ENCODE measurements around the gene DNASE1L3.
A peak's percentile ranks its signal among the peaks of the same experiment; 100 is the strongest.

The DNASE1L3 gene

GRCh38 chr3:58153371-58153770 lies 57.4 kb downstream of the DNASE1L3 start:
- H3K27me3 ChIP-seq (ENCODE audit: insufficient read depth, low read length): no peaks in the 10 kb centered on the region
- no peak overlapping the region for H3K27ac ChIP-seq (ENCODE audit: low read depth, low read length)
- H2BK12ac ChIP-seq (ENCODE audit: low read length): no peak overlapping the region
- H3K9ac ChIP-seq (ENCODE audit: low read length): no peak overlapping the region
- no peak overlapping the region for H4K8ac ChIP-seq (ENCODE audit: low read depth, low read length)
- no peak overlapping the region for H4K12ac ChIP-seq (ENCODE audit: low read depth, low read length)
- no peak overlapping the region for H3K23ac ChIP-seq (ENCODE audit: low read length)
- no peaks in the 10 kb centered on the region for H3K79me1 ChIP-seq (ENCODE audit: low read length)
- H3K4me2 ChIP-seq (ENCODE audit: low read length): no peak overlapping the region
- WGBS (ENCODE audit: extremely low coverage, insufficient coverage, insufficient read length): no CpG with 5 or more reads among the region's 16 CpGs
- no peak overlapping the region for H2AFZ ChIP-seq (ENCODE audit: insufficient read depth, low read length, poor library complexity)
- H3K4ac ChIP-seq (ENCODE audit: low read depth, low read length): no peak overlapping the region
- peaks cover 2% of the 10 kb centered on the region for H3K9me3 ChIP-seq (ENCODE audit: insufficient read depth, low read depth, low read length)
- no peak overlapping the region for H2BK120ac ChIP-seq (ENCODE audit: insufficient read depth, low read length, poor library complexity)
- H2AK5ac ChIP-seq (ENCODE audit: low read length): no peak overlapping the region
- peaks cover 72 to 89% of the 10 kb centered on the region in 2 experiments for H3K36me3 ChIP-seq (ENCODE audit: control insufficient read depth in 1 of 2, insufficient read depth in 2 of 2, low read length in 2 of 2)
- H4K91ac ChIP-seq (ENCODE audit: low read depth, low read length): no peak overlapping the region
- no peak overlapping the region for H2BK5ac ChIP-seq (ENCODE audit: low read depth, low read length, poor library complexity)
- no peak overlapping the region for H3K4me3 ChIP-seq (ENCODE audit: low read depth, low read length)
- no peak for DNase-seq
- no peaks in the 10 kb centered on the region for H3K79me2 ChIP-seq (ENCODE audit: control insufficient read depth, insufficient read depth, low read length, poor library complexity)
- H3K14ac ChIP-seq (ENCODE audit: low read length): no peak overlapping the region
- H3K4me1 ChIP-seq (ENCODE audit: control insufficient read depth in 1 of 2, insufficient read depth in 2 of 2, low read length in 2 of 2): no peaks in the 10 kb centered on the region
- H3K18ac ChIP-seq (ENCODE audit: low read length): no peak overlapping the region

- no peak overlapping the region for H2BK5ac ChIP-seq (ENCODE audit: low read depth, low read length, poor library complexity)
- H2BK120ac ChIP-seq (ENCODE audit: insufficient read depth, low read length, poor library complexity): no peak overlapping the region
- H3K23ac ChIP-seq (ENCODE audit: low read length): no peak overlapping the region
- peaks cover 2% of the 10 kb centered on the region for H3K9me3 ChIP-seq (ENCODE audit: insufficient read depth, low read depth, low read length)
- H3K79me2 ChIP-seq (ENCODE audit: control insufficient read depth, insufficient read depth, low read length, poor library complexity): no peaks in the 10 kb centered on the region
- no peak overlapping the region for H3K27ac ChIP-seq (ENCODE audit: low read depth, low read length)
- no peak overlapping the region for H2AK5ac ChIP-seq (ENCODE audit: low read length)
- H4K12ac ChIP-seq (ENCODE audit: low read depth, low read length): no peak overlapping the region
- H2AFZ ChIP-seq (ENCODE audit: insufficient read depth, low read length, poor library complexity): no peak overlapping the region
- H3K4ac ChIP-seq (ENCODE audit: low read depth, low read length): no peak overlapping the region
- peak overlapping the region; percentile 38 for H3K18ac ChIP-seq (ENCODE audit: low read length)
- no peak overlapping the region for H2BK12ac ChIP-seq (ENCODE audit: low read length)
- no CpG with 5 or more reads among the region's 17 CpGs for WGBS (ENCODE audit: extremely low coverage, insufficient coverage, insufficient read length)
- H3K4me1 ChIP-seq (ENCODE audit: control insufficient read depth in 1 of 2, insufficient read depth in 2 of 2, low read length in 2 of 2): no peaks in the 10 kb centered on the region
- H3K9ac ChIP-seq (ENCODE audit: low read length): no peak overlapping the region
- no peak overlapping the region for H4K91ac ChIP-seq (ENCODE audit: low read depth, low read length)
- no peak overlapping the region for H3K14ac ChIP-seq (ENCODE audit: low read length)
- H4K8ac ChIP-seq (ENCODE audit: low read depth, low read length): no peak overlapping the region
- DNase-seq: no peak
- H3K79me1 ChIP-seq (ENCODE audit: low read length): no peaks in the 10 kb centered on the region
- no peaks in the 10 kb centered on the region for H3K27me3 ChIP-seq (ENCODE audit: insufficient read depth, low read length)
- H3K4me2 ChIP-seq (ENCODE audit: low read length): no peak overlapping the region
- H3K36me3 ChIP-seq (ENCODE audit: control insufficient read depth in 1 of 2, insufficient read depth in 2 of 2, low read length in 2 of 2): peaks cover 74 to 89% of the 10 kb centered on the region in 2 experiments
- no peak overlapping the region for H3K4me3 ChIP-seq (ENCODE audit: low read depth, low read length)
Observed at GRCh38 chr3:58152225-58153015, 58.4 kb downstream of the DNASE1L3 start.

GRCh38 chr3:58151637-58152036 lies 59.1 kb downstream of the DNASE1L3 start:
- no peak overlapping the region for H3K14ac ChIP-seq (ENCODE audit: low read length)
- H3K9me3 ChIP-seq (ENCODE audit: insufficient read depth, low read depth, low read length): peaks cover 2% of the 10 kb centered on the region
- H2AFZ ChIP-seq (ENCODE audit: insufficient read depth, low read length, poor library complexity): no peak overlapping the region
- no peak overlapping the region for H3K4me2 ChIP-seq (ENCODE audit: low read length)
- H3K4me1 ChIP-seq (ENCODE audit: control insufficient read depth in 1 of 2, insufficient read depth in 2 of 2, low read length in 2 of 2): no peaks in the 10 kb centered on the region
- H3K36me3 ChIP-seq (ENCODE audit: control insufficient read depth in 1 of 2, insufficient read depth in 2 of 2, low read length in 2 of 2): peaks cover 75 to 90% of the 10 kb centered on the region in 2 experiments
- H2AK5ac ChIP-seq (ENCODE audit: low read length): no peak overlapping the region
- no peak overlapping the region for H3K4ac ChIP-seq (ENCODE audit: low read depth, low read length)
- H3K9ac ChIP-seq (ENCODE audit: low read length): no peak overlapping the region
- H3K27me3 ChIP-seq (ENCODE audit: insufficient read depth, low read length): no peaks in the 10 kb centered on the region
- no peak overlapping the region for H3K4me3 ChIP-seq (ENCODE audit: low read depth, low read length)
- no peaks in the 10 kb centered on the region for H3K79me1 ChIP-seq (ENCODE audit: low read length)
- no peak overlapping the region for H2BK5ac ChIP-seq (ENCODE audit: low read depth, low read length, poor library complexity)
- no peak overlapping the region for H2BK120ac ChIP-seq (ENCODE audit: insufficient read depth, low read length, poor library complexity)
- H2BK12ac ChIP-seq (ENCODE audit: low read length): no peak overlapping the region
- no peak overlapping the region for H3K18ac ChIP-seq (ENCODE audit: low read length)
- DNase-seq: no peak
- no peak overlapping the region for H4K12ac ChIP-seq (ENCODE audit: low read depth, low read length)
- no peak overlapping the region for H3K23ac ChIP-seq (ENCODE audit: low read length)
- H4K8ac ChIP-seq (ENCODE audit: low read depth, low read length): no peak overlapping the region
- no peak overlapping the region for H3K27ac ChIP-seq (ENCODE audit: low read depth, low read length)
- WGBS (ENCODE audit: extremely low coverage, insufficient coverage, insufficient read length): no CpG with 5 or more reads among the region's 3 CpGs
- no peak overlapping the region for H4K91ac ChIP-seq (ENCODE audit: low read depth, low read length)
- H3K79me2 ChIP-seq (ENCODE audit: control insufficient read depth, insufficient read depth, low read length, poor library complexity): no peaks in the 10 kb centered on the region

- no peak overlapping the region for H2BK5ac ChIP-seq (ENCODE audit: low read depth, low read length, poor library complexity)
- H3K36me3 ChIP-seq (ENCODE audit: control insufficient read depth in 1 of 2, insufficient read depth in 2 of 2, low read length in 2 of 2): peaks cover 76 to 91% of the 10 kb centered on the region in 2 experiments
- H3K4ac ChIP-seq (ENCODE audit: low read depth, low read length): no peak overlapping the region
- H3K9ac ChIP-seq (ENCODE audit: low read length): no peak overlapping the region
- H3K27ac ChIP-seq (ENCODE audit: low read depth, low read length): no peak overlapping the region
- H2AK5ac ChIP-seq (ENCODE audit: low read length): no peak overlapping the region
- H3K79me1 ChIP-seq (ENCODE audit: low read length): no peaks in the 10 kb centered on the region
- no peak overlapping the region for H3K23ac ChIP-seq (ENCODE audit: low read length)
- H3K9me3 ChIP-seq (ENCODE audit: insufficient read depth, low read depth, low read length): peaks cover 2% of the 10 kb centered on the region
- H3K14ac ChIP-seq (ENCODE audit: low read length): no peak overlapping the region
- no peak overlapping the region for H3K4me3 ChIP-seq (ENCODE audit: low read depth, low read length)
- H4K12ac ChIP-seq (ENCODE audit: low read depth, low read length): no peak overlapping the region
- no peak overlapping the region for H2BK12ac ChIP-seq (ENCODE audit: low read length)
- H4K91ac ChIP-seq (ENCODE audit: low read depth, low read length): no peak overlapping the region
- no peaks in the 10 kb centered on the region for H3K27me3 ChIP-seq (ENCODE audit: insufficient read depth, low read length)
- H2BK120ac ChIP-seq (ENCODE audit: insufficient read depth, low read length, poor library complexity): no peak overlapping the region
- no CpG with 5 or more reads among the region's 13 CpGs for WGBS (ENCODE audit: extremely low coverage, insufficient coverage, insufficient read length)
- H4K8ac ChIP-seq (ENCODE audit: low read depth, low read length): no peak overlapping the region
- DNase-seq: peak in 1 of 2 donors; percentile 29
- H2AFZ ChIP-seq (ENCODE audit: insufficient read depth, low read length, poor library complexity): no peak overlapping the region
- H3K4me2 ChIP-seq (ENCODE audit: low read length): no peak overlapping the region
- H3K4me1 ChIP-seq (ENCODE audit: control insufficient read depth in 1 of 2, insufficient read depth in 2 of 2, low read length in 2 of 2): no peaks in the 10 kb centered on the region
- H3K79me2 ChIP-seq (ENCODE audit: control insufficient read depth, insufficient read depth, low read length, poor library complexity): no peaks in the 10 kb centered on the region
- no peak overlapping the region for H3K18ac ChIP-seq (ENCODE audit: low read length)
Observed at GRCh38 chr3:58150810-58151199, 60.0 kb downstream of the DNASE1L3 start.

All from trophoblast cell (in vitro differentiated cells and primary cell).